ENCODE results near the gene PDE4B.

The PDE4B gene

GRCh38 chr1:66282891-66283621 lies 490.4 kb downstream of the PDE4B start:
- TF ChIP-seq POLR2A (IDR thresholded peaks at IDR 0.05; ENCODE audit: low read length) (no peak), GATA1 (IDR thresholded peaks at IDR 0.05; ENCODE audit: low read depth, low read length) (no peak)
- DNase-seq: no peak

DNA sequence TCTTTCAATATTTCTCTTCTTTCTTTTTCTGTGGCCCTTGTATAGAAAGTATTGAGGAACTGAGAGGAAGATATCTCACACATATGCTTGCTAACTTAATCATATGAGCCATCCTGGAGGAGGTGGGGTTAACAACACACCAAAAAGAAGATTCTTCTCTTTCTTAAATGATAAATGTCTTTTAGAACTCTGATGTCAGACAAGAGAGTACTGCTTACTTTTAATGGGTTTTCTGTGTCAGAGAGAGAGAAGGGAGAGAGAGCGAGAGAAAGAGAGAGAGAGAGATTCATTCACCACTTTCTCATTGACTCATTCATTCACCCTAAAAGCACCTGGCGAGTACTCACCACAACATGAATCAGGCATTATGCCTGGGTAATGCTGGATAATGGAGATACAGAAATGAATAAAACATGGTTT lies 490.9 kb downstream of the PDE4B start:
- TF ChIP-seq POLR2A (IDR thresholded peaks at IDR 0.05; ENCODE audit: low read length) (no peak), GATA1 (IDR thresholded peaks at IDR 0.05; ENCODE audit: low read depth, low read length) (no peak)
- DNase-seq: no peak

- no peak for DNase-seq
- TF ChIP-seq GATA1 (IDR thresholded peaks at IDR 0.05; ENCODE audit: low read depth, low read length) (no peak), POLR2A (IDR thresholded peaks at IDR 0.05; ENCODE audit: low read length) (no peak)
Measured at GRCh38 chr1:66284746-66285145, 492.1 kb downstream of the PDE4B start.

- DNase-seq: no peak
- no peak for TF ChIP-seq POLR2A (IDR thresholded peaks at IDR 0.05; ENCODE audit: low read length)
- no peak for TF ChIP-seq GATA1 (IDR thresholded peaks at IDR 0.05; ENCODE audit: low read depth, low read length)
Measured at GRCh38 chr1:66285618-66286270, 493.0 kb downstream of the PDE4B start.

DNA sequence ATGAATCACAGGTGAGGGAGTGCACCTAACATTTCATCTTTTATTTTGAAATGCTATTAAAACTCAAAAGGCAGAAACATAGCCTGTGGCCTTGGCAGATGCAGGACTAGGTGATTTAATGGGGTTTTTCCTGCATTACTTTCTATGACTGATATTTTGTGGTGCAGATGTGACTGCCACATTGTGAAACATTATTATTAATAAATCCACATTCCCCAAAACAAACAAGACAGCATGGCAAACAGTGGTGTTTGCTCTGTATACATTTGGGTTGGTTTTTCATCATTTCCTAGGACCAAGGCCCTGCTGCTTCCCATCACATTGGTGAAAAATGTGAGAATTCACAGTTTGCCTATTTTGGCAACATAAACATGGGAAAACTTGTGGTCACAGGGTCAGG lies 493.6 kb downstream of the PDE4B start:
- TF ChIP-seq POLR2A (IDR thresholded peaks at IDR 0.05; ENCODE audit: low read length): no peak
- TF ChIP-seq GATA1 (IDR thresholded peaks at IDR 0.05; ENCODE audit: low read depth, low read length): no peak

DNA sequence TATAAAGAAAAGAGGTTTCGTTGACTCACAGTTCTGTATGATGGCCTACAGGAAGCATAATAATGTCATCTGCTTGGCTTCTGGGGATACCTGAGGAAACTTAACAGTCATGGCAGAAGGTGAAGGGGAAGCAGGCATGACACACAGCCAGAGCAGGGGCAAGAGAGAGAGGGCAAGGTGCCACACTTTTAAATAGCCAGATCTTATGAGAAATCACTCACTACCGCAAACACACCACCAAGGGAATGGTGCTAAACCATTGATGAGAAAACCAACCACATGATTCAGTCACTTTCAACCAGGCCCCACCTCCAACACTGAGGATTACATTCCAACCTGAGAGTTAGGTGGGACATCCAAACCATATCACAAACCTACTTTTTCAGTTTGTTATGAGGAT lies 495.4 kb downstream of the PDE4B start:
- no peak for TF ChIP-seq GATA1 (IDR thresholded peaks at IDR 0.05; ENCODE audit: low read depth, low read length)
- no peak for TF ChIP-seq POLR2A (IDR thresholded peaks at IDR 0.05; ENCODE audit: low read length)

More for the DNA sequence above, 493.6 kb downstream of the PDE4B start:
- no peak for DNase-seq

DNA sequence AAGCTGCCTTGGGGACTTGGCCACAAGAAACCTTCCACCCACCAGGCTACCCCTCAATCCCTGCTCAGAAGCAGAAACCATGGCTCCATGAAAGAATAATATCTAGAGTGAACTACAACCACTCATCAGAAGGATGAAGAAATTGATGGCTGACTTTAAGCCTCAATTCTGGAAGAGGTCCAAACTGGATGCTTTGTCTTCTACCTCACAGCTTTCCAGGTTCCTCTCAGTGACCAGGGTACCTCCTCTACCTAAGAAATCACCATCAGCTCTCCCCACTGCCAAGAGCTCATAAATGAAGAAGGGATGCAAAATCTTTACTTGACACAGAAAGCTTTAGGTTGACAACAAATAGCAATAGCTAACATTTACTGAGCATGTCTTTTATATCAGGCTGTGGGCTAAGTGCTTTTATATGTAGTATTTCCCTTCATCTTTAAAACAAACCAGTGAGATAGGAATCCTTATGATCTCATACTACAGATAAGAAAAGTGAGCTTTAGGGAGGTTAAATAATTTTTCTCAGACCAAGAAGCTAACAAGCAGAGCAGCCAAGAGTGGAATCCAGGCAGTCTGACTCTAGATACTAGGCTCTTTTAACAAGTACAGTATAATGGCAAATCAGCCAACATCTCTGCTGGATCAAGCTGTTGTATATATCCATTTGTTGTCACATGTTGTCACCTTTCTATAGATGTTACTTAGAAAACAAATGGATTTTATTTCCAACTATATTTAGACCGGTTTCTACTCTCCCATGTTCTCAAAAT lies 498.3 kb downstream of the PDE4B start:
- no peak for DNase-seq
- no peak for TF ChIP-seq GATA1 (IDR thresholded peaks at IDR 0.05; ENCODE audit: low read depth, low read length)
- no peak for TF ChIP-seq POLR2A (IDR thresholded peaks at IDR 0.05; ENCODE audit: low read length)

More for the DNA sequence above, 495.4 kb downstream of the PDE4B start:
- DNase-seq: no peak

- TF ChIP-seq POLR2A (IDR thresholded peaks at IDR 0.05; ENCODE audit: low read length) (no peak), GATA1 (IDR thresholded peaks at IDR 0.05; ENCODE audit: low read depth, low read length) (no peak)
- DNase-seq: no peak
Measured at GRCh38 chr1:66291531-66291864, 498.8 kb downstream of the PDE4B start.

DNA sequence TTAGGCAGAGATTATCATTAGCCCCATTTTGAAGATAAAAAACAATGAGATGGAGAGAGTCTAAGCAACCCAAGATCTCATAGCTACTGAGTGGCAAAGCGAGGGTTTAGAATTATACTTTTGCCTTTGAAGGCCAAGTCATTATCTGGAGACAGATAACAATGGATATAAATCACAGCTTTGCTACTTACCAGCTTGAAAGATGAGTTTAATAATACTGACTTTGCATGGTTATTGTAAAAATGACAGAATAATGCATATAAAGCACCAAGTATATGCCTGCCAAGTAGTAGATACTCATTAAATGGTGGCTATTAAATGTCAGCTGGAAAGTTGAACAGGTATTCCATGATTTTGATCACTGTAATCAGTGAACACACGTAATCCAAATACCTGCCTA lies 499.6 kb downstream of the PDE4B start:
- TF ChIP-seq GATA1 (IDR thresholded peaks at IDR 0.05; ENCODE audit: low read depth, low read length) (no peak), POLR2A (IDR thresholded peaks at IDR 0.05; ENCODE audit: low read length) (no peak)
- DNase-seq: no peak

DNA sequence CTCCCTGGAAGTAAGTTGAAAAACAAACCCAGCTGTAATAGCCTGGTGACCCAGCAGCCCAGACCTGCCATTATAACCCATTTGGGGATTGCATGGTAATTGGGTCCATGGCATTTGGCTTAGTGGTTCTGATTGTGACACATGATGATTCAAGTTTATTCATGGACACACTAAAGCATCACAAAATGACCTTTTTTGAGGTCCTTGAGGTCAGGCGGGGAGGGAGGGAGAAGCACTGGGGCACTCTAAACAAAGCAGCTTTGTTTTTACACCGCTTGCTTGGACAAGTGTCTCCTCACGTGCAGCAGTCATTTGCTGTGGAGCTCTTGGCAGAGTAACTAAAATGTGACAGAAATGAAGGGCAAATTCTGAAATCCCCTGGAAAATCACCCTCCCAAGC lies 500.2 kb downstream of the PDE4B start:
- TF ChIP-seq POLR2A (IDR thresholded peaks at IDR 0.05; ENCODE audit: low read length) (no peak), GATA1 (IDR thresholded peaks at IDR 0.05; ENCODE audit: low read depth, low read length) (no peak)
- no peak for DNase-seq

DNA sequence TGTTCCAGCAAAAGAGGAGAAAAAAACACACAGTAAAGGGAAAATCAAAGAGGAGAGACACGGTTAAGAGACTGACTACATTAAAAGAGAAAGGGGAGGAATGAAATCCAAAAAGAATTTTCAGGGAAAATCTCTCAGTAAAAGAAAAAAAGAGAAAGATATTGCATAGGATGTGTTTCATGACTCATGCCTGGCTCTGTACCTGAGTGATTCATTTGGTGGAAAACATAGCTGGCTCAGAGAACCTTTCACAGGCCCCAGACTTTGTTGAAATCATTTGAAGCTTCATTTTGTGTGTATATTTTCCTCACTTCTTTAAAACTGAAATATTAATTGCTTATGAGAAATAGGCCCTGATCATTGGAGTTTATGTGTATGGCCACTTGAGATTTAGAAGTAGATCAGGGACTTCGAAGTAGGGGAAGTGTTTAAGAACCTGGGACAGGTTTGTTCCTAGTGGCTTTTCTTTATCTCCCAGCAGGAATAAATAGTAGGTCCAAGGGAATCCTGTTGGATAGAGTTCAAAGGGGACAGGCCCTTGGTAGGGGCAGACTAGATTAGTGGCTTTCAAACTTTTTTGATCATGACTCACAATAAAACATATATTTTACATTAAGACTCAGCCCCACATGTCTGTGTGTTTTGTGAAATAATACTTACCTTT lies 502.1 kb downstream of the PDE4B start:
- no peak for TF ChIP-seq GATA1 (IDR thresholded peaks at IDR 0.05; ENCODE audit: low read depth, low read length)
- TF ChIP-seq POLR2A (IDR thresholded peaks at IDR 0.05; ENCODE audit: low read length): no peak
- DNase-seq: peak in 1 of 2 experiments; percentile 36

DNA sequence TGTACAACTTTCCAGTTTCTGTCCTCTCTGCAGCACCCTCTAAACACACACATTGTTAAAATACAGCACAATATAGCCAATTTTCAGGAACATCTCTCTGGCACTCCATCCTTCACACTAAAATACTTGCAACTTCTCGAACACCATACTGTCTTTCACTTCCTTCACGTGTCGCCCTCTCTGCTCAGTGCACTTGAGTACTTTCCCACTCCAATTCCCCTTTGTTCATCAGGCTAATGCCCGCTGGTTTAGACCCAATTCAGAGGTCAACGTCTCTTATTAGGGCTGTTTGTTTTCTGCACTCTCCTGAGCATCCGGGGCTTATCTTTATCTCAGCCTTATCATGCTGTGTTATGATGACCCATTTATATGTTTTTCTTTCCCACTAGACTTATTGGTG lies 503.1 kb downstream of the PDE4B start:
- DNase-seq: no peak
- TF ChIP-seq GATA1 (IDR thresholded peaks at IDR 0.05; ENCODE audit: low read depth, low read length): no peak
- no peak for TF ChIP-seq POLR2A (IDR thresholded peaks at IDR 0.05; ENCODE audit: low read length)

- no peak for TF ChIP-seq POLR2A (IDR thresholded peaks at IDR 0.05; ENCODE audit: low read length)
- TF ChIP-seq GATA1 (IDR thresholded peaks at IDR 0.05; ENCODE audit: low read depth, low read length): no peak
- DNase-seq: no peak
Measured at GRCh38 chr1:66296370-66296769, 503.7 kb downstream of the PDE4B start.

DNA sequence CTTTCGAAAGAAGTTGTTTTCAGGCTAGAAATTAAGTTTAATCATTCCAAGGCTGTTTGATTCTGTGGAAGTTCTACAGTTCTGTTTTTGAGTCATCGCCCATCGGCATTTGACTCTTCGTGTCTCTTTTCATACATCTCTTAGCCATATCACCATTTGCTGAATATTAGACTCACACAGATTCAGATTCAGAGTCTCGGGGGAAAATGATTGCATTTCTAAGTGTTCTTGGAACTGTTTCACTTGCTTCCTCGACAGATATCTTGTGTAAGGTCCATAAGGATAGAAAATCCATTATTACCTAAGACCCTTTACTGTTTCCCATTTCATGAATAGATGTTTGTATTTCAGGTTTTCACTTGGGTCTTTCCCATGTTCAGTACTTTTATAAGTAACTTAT lies 504.3 kb downstream of the PDE4B start:
- TF ChIP-seq POLR2A (IDR thresholded peaks at IDR 0.05; ENCODE audit: low read length) (no peak), GATA1 (IDR thresholded peaks at IDR 0.05; ENCODE audit: low read depth, low read length) (no peak)
- DNase-seq: no peak

Data from erythroblast (primary cell).